HG03571 (cell line): ENCODE results near the gene ITGB3.

Experiments
- ATAC-seq: cut with Tn5 transposase; IDR thresholded peaks from one replicate; pipeline ENCODE4 v1.9.1; 2021; ENCODE audit not compliant: unreplicated experiment

Gene ITGB3

GRCh38 chr17:47295874-47296255, 42.2 kb downstream of the ITGB3 start:
- no peak for ATAC-seq

DNA sequence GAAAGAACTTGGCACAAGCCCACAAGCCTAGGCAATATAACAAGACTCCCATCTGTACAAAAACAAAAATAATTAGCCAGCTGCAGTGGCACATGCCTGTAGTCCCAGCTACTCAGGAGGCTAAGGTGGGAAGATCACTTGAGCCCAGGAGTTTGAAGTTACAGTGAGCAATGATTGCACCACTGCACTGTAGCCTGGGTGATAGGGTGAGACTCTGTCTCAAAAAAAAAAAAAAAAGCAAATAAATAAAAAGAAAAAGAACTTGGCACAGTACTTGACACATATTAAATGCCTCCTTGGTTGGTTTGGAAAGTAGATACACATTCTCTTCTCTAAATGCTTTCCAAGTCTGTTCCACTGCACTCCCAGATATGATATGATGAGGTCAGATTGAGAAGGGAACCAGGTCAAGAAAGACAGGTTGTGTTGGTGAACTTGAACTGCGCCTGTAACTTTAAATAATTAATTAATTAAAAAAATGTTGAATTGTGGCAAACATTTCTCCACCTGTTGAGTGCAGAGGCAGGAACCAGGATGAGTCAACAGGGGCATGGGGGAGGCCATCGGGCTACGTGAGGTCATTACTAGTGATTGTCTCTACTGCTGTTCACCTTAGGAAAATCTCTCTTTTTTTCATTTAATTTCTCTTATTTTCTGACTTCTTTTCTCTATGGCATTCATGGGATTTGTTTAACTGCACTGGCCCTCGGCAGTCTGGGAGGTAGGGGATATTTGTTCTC, 44.2 kb downstream of the ITGB3 start:
- ATAC-seq, result no peak

DNA sequence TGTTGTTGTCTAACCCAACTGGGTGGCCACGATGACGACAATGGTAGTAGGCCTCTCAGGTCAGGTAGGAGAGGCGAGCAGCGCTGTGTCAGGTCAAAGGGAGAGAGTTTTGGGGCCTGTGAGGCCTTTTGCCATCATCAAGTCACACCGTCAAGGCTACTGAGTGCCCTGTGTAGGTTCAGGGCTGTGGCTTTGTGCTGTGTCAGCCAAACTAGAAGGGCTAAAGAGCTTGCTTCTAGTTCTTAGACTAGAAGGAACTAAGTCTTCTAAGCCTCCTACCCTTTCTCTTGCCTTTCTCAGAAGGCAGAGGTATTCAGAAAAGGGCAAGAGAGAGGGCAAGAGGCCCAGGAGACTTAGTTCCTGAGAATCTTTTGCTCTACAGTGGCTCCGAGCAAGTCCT, 45.1 kb downstream of the ITGB3 start:
- no peak for ATAC-seq

GRCh38 chr17:47299239-47299910, 45.7 kb downstream of the ITGB3 start:
- no peak for ATAC-seq

- no peak for ATAC-seq
Measured at GRCh38 chr17:47300718-47301117, 47.1 kb downstream of the ITGB3 start.

DNA sequence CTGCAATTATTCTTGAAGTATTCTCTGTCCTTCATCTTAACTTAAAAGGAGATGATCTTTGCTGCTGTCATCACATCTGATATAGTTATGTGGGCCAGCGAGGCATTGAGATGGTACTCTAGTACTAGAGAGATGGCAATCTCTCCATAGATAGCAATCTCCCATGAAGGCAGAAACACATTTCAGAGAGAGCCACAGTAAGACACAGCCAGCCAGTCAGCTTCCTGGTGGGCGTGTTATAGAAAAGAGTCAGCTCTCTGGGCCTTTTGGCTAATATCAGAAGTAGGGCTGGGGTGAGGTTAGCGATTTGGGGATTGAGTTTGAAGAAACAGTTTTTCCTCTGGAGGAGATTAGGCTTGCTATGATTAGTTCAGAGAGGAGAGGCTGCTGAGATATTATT, 47.5 kb downstream of the ITGB3 start:
- no peak for ATAC-seq

DNA sequence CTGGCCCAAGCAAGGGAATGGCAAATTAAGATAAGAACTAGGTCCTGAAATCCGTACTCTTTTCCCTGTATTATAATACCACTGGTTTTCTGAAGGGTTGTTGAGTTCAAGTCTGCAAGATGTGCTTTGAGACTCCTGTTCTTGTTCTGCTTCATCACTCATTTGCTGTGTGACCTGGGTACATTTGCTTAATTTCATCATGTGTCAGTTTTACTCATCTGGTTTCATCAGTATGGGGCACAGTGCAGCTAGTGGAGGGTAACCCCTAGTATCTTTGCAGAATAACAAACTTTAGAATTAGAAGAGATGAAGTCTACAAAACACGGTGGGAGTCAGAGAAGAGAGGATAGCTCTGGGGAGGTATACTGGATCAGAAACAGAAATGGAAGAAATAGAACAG, 48.2 kb downstream of the ITGB3 start:
- ATAC-seq, result no peak

DNA sequence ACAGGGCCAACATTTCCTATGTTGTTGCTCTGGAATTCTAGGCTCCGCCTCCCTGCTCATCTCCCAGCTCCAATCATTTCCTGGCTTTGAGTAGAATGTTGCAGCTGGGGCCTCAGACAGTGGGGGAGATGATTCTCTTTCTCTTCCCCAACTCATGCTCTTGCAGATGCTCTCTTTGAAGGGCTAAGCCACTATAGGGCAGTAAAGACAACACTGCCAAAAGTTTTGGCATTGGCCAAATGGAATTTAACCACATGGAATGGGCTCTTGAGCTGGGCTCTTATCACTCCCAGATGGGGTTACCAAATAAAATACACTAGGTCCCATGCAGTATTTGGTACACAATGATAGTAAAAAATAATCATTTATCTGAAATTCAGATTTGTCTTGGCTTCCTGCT, 50.6 kb downstream of the ITGB3 start:
- no peak for ATAC-seq

DNA sequence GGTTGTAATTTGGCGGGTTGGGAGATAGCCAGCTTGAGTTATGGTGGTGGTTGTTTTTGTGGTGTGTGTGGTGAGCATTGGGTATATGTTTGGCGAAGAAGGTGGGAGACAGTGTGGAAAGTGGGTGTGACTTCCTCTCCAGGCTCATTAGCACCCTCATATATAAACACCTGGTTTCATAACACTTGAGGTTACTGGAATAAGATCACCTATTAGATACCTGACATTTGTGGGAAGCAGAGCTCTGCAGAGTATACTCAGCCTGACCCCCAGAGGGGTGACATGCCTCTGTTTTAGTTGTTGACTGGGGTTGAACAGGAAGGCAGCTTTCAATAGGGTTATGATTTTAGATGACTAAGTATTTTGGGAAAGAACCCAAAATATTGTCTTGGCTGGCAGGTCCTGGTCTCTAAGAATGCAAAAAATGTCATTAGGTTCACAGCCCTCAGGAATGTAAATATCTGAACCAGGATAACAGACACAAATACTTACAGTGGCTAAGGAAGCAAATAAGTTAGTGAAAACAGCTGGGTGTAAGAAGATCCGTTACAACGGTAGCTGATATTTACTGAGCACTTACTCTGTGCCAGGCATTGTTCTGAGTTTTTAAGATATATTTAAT, 51.8 kb downstream of the ITGB3 start:
- no peak for ATAC-seq

DNA sequence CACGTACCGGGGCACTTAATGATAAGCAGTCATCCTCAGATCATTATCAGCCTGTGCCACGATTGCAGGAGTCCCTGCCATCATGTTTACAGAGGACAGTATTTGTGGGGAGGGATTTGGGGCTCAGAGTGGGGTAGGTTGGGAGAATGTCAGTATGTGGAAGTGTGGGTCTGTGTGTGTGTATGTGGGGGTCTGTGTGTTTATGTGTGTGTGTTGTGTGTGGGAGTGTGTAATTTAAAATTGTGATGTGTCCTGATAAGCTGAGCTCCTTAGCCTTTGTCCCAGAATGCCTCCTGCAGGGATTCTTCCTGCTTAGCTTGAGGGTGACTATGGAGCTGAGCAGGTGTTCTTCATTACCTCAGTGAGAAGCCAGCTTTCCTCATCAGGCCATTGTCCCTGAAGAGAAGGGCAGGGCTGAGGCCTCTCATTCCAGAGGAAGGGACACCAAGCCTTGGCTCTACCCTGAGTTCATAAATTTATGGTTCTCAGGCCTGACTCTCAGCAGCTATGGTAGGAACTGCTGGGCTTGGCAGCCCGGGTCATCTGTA, 56.6 kb downstream of the ITGB3 start:
- no peak for ATAC-seq

- no peak for ATAC-seq
Measured at GRCh38 chr17:47311420-47311819, 57.8 kb downstream of the ITGB3 start.

GRCh38 chr17:47315451-47316266, 62.0 kb downstream of the ITGB3 start:
- ATAC-seq, result no peak

DNA sequence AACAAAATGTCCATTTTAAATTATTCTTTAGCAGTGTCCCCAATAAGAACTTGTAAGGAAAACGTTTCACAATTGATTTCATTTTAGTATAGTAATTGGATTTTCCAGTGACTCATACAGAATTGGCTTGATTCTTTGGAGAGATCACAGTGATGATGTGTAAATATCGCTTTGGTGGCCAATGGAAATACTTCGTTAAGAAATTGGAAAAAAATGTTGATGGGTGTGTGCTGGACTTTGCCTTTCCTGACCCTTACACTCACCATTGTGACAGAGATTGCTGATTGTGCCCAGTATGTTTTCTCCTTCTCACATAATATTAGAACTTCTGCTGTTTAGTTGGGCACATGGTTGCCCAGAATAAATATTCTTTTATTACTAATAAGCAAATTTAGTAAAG, 62.7 kb downstream of the ITGB3 start:
- no peak for ATAC-seq

DNA sequence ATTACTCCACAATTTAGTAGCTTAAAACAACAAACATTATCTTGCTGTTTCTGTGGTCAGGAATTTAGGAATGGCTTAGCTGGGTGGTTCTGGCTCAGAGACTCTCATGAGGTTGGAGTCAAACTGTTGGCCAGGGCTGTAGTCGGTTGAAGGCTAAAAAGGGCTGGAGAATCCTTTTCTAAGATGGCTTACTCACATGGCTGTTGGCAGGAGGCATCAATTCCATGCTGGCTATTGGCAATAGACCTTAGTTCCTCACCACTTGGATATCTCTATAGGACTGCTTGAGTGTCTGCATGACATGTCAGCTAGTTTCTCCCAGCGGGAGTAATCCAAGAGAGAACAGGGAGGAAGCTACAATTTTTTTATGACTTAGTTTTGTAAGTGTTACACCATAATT, 63.5 kb downstream of the ITGB3 start:
- ATAC-seq, result no peak

DNA sequence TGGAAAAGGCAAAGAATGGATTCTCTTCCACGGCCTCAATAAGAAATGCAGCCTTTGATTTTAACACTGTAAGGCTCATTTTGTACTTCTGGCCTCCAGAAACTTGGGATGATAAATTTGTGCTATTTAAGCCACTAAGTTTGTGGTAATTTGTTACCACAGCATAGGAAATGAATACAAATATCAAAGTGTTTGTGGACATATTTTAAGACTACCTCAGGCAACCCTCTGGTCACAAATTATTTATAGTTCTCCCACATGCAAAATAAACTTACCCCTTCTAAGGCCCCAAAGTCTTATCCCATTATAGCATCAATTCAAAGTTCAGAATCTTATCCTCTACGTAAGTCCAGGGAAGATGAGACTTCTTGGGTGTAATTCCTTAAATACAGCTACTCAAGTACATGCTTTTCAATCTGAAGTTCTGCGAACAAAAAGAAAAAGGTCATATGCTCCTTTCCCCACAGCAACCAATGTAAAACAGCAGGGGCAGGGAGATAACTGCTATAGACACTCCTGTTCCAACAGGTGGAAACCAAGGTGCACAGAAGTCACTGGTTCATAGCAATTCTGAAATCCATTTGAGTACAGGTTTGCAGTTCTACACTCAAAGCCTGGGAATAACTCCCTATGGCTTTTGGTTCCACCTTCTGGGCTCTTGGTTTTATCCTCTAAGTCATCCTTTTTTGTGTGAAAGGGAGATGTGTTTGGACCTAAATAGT, 64.7 kb downstream of the ITGB3 start:
- no peak for ATAC-seq

DNA sequence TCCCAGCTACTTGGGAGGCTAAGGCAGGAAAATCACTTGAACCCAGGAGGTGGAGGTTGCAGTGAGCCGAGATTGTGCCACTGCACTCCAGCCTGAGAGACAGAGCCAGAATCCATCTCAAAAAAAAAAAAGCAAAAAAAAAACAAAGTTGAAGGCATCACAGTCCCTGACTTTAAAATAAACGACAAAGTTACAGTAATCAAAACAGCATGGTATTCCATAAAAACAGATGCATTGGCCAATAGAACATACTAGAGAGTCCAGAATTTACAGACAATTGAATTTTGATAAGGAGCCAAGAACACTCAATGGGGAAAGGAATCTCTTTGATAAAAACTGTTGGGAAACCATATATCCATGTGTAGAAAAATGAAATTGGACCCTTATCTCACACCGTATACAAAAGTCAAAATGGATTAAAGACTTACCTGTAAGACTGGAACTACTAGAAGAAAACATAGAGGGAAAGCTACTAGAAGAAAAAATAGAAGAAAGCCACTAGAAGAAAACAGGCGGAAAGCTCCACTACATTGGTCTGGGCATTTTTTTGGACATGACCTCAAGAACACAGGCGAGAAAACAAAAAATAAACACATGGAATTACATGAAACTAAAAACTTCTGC, 67.4 kb downstream of the ITGB3 start:
- ATAC-seq, result no peak

DNA sequence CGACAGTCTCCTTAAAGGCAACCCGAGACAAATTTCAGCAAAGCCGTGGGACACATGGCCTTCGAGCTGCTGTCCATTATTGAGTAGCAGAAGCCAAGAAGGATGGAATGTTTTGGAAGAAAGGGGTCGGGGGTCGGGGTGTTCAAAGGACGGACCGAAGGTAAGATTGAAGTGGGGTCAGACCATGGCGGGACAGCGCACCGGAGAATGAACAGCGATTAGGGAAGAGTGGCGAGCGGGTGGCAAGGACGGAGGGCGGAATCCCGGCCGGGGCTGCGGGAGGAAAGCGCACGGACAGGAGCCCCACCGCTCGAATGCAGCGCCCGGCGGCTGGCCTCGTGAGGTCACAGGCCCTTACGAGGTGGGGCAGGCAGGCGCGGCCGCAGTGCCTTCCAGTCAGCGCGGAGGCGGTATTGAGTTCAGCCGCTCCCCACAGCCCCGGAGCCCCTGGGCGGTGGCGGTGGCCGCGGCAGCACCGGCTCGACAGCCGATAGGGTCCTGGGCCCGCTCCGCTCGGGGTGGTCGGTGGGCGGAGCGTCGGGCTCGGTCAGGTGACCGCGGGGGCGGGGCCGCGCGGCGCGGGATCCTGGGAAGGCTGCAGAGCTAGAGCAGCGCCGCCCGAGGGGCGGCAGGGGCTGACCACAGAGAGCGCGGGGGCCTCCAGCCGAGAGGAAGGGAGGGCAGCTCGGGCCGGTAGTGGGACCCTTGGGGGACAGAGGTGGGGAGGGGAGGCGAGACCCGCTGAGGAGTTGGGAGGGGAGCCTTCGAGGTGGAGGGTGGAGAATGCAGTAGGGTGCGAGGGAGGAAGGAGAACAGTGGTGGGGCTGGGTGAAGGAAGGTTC, 70.0 kb downstream of the ITGB3 start, which contains the start of gene EFCAB13:
EFCAB13 (plus strand) TSS at position 574 of the 842 bp plus-strand sequence. CDS start 4,399 bp downstream, outside the sequence.
- peak; percentile 70 for ATAC-seq

GRCh38 chr17:47324224-47325020, 70.8 kb downstream of the ITGB3 start:
- ATAC-seq, result peak; percentile 42
